ENCODE results near the gene TMEM147. TPM values are rescaled to one million over a fixed set of nuclear protein-coding genes. Genes with fewer than 3 reads are reported as not detected.

The TMEM147 gene
- total and polyA plus RNA-seq, 2 of the 4 experiments (the other 2 are of a cell fraction): 67.6 to 108 TPM

DNA sequence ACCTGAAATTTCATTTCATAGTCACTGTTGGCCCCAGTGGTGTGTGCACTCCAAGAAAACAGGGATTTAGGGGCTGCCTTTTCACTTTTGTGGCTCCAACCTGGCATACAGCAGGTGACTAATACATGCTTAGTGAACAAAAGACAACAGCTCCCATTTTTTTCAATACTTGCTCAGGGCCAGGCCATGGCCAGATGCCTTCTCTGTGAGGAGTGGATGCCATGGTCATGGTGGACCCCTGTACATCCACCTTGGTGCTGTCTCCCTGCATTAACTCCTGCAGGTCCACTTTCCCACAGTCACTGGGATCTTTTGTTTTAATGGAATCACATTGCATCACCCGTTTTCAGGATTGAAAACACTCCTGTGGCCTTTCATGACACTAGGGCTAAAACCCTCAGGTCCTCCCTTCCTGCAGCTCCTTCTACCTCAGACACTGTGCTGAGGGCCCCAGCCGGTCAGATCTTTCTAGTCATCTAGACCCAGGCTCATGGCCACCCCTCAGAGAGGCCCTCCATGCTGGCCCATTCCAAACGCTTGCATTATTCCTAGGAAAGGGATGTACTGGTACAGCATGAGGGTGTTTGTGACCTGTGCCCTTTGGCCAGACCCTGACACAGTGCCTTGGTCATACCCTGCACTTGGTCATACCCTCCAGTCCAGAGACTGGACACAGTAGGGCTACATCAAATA lies 1.2 kb upstream of the TMEM147 start:
- Histone ChIP-seq H2AK5ac (ENCODE audit: low read depth, low read length) (peak overlapping the region; percentile 87), H3K9me3 (ENCODE audit: control insufficient read depth, insufficient read depth, low read length) (no peaks in the 10 kb centered on the region), H3K4me1 (ENCODE audit: control insufficient read depth, insufficient read depth, low read length) (peaks cover 8% of the 10 kb centered on the region), H2BK5ac (ENCODE audit: low read depth, low read length, poor library complexity, severe bottlenecking) (no peak overlapping the region), H2AFZ (replicated peaks; ENCODE audit: low read length, poor library complexity) (peak overlapping the region; percentile 99), H4K5ac (ENCODE audit: low read depth, low read length) (peak overlapping the region; percentile 79), H3K36me3 (ENCODE audit: control insufficient read depth, insufficient read depth, low read length) (peaks cover 4% of the 10 kb centered on the region; the same call in 1 of the 2 replicates), H3K23ac (ENCODE audit: low read depth, low read length) (peak overlapping the region; percentile 85), H3K79me1 (ENCODE audit: low read depth in 1 of 2, low read length in 2 of 2) (peaks cover 31 to 50% of the 10 kb centered on the region in 2 experiments), H3K9ac (ENCODE audit: low read depth, low read length) (peak overlapping the region; percentile 90), H2BK120ac (ENCODE audit: low read depth, low read length) (no peak overlapping the region), H3K4ac (ENCODE audit: low read depth, low read length) (peak overlapping the region; percentile 87; the same call in 1 of the 2 replicates), H4K20me1 (ENCODE audit: insufficient read depth, low read length) (0 out of 2 replicates have a peak, but pooled peaks cover 3% of the 10 kb centered on the region), H4K91ac (ENCODE audit: insufficient read depth, low read depth, low read length) (peak overlapping the region; percentile 79; the same call in 1 of the 2 replicates), H3K56ac (ENCODE audit: extremely low read depth, insufficient read depth, low read length) (peak overlapping the region; percentile 57; the same call in 1 of the 2 replicates), H3K4me3 (ENCODE audit: insufficient read depth, low read depth, low read length) (peak overlapping the region; percentile 91), H3K9me1 (ENCODE audit: insufficient read depth, low read length) (peaks cover 9% of the 10 kb centered on the region; the same call in 1 of the 2 replicates), H2AK9ac (replicated peaks; ENCODE audit: low read depth, low read length, poor library complexity) (peak overlapping the region; percentile 95), H2BK20ac (ENCODE audit: low read depth, low read length) (no peak overlapping the region), H3K4me2 (ENCODE audit: low read depth, low read length) (peak overlapping the region; percentile 98), H3K14ac (replicated peaks; ENCODE audit: low read depth, low read length) (peak overlapping the region; percentile 93; the same call in 1 of the 2 replicates), H3K18ac (ENCODE audit: low read depth, low read length) (no peak overlapping the region), H3K27me3 (ENCODE audit: control insufficient read depth, insufficient read depth, low read length) (no peaks in the 10 kb centered on the region), H3K27ac (ENCODE audit: insufficient read depth, low read length) (peak overlapping the region; percentile 90; the same call in 1 of the 2 replicates), H2BK15ac (ENCODE audit: low read depth, low read length) (no peak overlapping the region), H4K8ac (ENCODE audit: low read depth in 2 of 2, low read length in 2 of 2) (peak overlapping the region; percentile 91 to 97; a peak in 3 of 4 replicates)
- dilution Hi-C loops (cut with HindIII; ENCODE audit: low sequenced_read_pairs, unreplicated experiment): no loop called here
- no peak for ATAC-seq (ENCODE audit: low read depth)
- no peak for DNase-seq
- in situ Hi-C loops (cut with MboI; ENCODE audit: low sequenced_read_pairs): no loop called here
- ChIA-PET CTCF (no interaction called here), POLR2A (ENCODE audit: unreplicated experiment) (no interaction called here)
- intact Hi-C loops (cut with micrococcal nuclease): loop anchor here (2.0 kb wide), 1 partner anchor 33 kb away; no protein-coding TSS in a partner anchor
- TF ChIP-seq MXI1 (IDR thresholded peaks at IDR 0.05; ENCODE audit: borderline replicate concordance, low read depth, low read length) (no peak), RFX5 (IDR thresholded peaks at IDR 0.05; ENCODE audit: low read depth, low read length) (no peak), NFE2L2 (IDR thresholded peaks at IDR 0.05; ENCODE audit: low read depth, low read length) (no peak), MAZ (IDR thresholded peaks at IDR 0.05; ENCODE audit: borderline replicate concordance, low read depth, low read length) (no peak), BHLHE40 (IDR thresholded peaks at IDR 0.05; ENCODE audit: low read depth, low read length) (no peak), RCOR1 (IDR thresholded peaks at IDR 0.05; ENCODE audit: insufficient replicate concordance, low read length) (no peak), CEBPB (IDR thresholded peaks at IDR 0.05; ENCODE audit: low read depth, low read length) (peak; percentile 21; the same call in 1 of the 2 replicates)
- no TSS peak for BruUV-seq (replicated peaks)
- no CpG with 5 or more reads among the region's 3 CpGs for WGBS, 2 experiments (ENCODE audit: extremely low coverage in 2 of 2, insufficient read length in 1 of 2)
